G401 (cell line): Measurements from ENCODE around the gene PLCB3. TPM values are rescaled to one million over a fixed set of nuclear protein-coding genes. Genes with fewer than 3 reads are reported as not detected.
"Not testable (repeated sequence)": the region's sequence is repeated elsewhere in the genome, so short reads cannot be mapped to it uniquely, and the experiment has no call there.

Experiments
- DNase-seq: peaks from one replicate; pipeline ENCODE4 v3.0.0-alpha.2; 2015; ENCODE audit warnings: low spot score
- in situ Hi-C: cut with HindIII; loops from 2 replicates; pipeline ENCODE4 v1.10.0; 2016; ENCODE audit warnings: low sequenced_read_pairs, mixed read lengths
- total RNA-seq: library from RNA; depleted of rRNA; stranded (reverse); fragments of >200 nt; shearing (Covaris generic); gene quantifications from 2 replicates; pipeline ENCODE4 v1.2.3, GENCODE V29; 2014; rRNA removed

Gene PLCB3
- total RNA-seq, 1 experiment from 2014 or later, result 62.7 TPM

DNA sequence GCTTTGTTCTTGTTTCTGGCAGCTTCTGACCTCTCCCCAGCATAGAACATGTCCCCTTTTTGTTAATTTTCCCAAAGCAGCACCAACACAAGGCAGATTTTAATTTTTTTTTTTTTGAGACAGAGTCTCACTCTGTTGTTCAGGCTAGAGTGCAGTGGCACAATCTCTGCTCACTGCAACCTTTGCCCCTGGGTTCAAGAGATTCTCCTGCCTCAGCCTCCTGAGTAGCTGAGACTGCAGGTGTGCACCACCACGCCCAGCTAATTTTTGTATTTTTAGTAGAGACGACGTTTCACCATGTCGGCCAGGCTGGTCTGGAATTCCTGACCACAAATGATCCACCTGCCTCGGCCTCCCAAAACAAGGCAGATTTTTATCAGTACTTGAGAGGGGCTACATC lies 56.5 kb downstream of the PLCB3 start:
- in situ Hi-C loops, result not testable (repeated sequence)

DNA sequence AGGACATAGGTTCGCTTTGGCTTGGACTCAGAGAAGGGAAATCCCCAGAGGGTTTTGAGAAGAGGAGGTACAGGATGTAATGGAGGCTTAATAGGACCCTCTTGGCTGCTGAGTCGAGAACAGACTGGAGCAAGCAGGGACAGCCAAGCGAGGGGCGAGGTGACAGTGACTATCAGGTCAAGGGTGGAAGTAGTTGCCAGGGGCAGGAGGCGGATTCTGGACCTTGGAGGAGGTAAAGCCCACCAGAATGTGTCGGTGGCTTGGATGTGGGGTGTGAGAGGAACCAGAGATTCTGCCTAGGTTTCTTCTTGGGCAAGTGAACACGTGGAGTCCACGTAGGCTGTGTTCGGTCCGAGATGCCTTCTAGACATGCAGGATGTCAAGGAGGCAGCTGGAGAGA lies 61.6 kb downstream of the PLCB3 start:
- in situ Hi-C loops, result no loop called here
- no peak for DNase-seq

More for the DNA sequence above, 56.5 kb downstream of the PLCB3 start:
- DNase-seq, result not testable (repeated sequence)

DNA sequence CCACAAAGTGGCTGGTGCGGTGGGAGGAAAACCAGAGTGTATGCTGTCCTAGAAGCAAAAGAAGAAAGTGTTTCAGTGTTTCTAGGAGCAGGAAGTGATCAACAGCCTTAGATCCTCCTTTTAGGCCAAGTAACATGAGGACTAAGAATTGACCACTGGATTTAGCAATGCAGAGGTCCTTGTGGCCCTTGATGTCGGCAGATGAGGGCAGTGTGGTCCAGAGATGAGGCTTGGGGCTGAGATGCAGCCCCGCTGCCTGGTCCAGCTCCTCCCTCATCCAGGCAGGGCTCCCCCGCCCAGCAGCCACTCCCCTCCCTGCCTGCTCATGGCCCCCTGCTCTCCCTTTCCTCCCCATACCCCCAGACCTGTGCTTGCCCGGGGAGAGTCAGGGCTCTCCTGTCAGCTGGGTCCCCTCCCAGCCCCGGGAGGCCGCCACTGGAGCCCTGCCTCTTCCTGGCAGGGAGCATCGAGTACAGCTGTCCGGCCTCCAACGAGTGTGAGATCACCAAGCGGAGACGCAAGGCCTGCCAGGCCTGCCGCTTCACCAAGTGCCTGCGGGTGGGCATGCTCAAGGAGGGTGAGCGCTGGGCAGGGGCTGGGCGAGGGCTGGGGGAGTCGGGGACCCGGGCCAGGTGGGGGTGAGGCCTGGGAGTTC lies 62.3 kb downstream of the PLCB3 start:
- in situ Hi-C loops, result no loop called here
- DNase-seq, result no peak

DNA sequence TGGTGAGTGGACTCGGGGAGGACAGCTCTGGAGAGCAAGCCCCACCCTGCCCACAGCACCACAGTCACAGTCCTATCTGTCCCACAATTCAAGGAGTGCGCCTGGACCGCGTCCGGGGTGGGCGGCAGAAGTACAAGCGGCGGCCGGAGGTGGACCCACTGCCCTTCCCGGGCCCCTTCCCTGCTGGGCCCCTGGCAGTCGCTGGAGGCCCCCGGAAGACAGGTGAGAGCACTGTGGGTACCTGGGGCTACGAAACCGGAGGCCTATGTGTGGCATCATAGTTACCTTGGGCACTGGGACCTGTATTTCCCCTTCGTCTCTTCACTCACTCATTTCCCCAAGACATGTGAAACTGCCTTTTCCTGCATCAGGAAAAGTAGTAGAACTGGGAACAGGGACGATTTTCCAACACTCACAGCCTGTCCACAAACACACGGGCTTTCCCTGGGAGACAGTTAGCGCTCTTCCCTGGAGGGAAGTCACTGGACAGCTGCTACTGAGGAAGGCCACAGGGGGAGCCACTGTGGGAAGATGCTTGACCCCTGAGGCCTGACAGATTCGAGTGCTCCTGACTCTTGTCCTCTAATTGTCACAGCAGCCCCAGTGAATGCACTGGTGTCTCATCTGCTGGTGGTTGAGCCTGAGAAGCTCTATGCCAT lies 62.9 kb downstream of the PLCB3 start:
- no peak for DNase-seq
- in situ Hi-C loops, result no loop called here

DNA sequence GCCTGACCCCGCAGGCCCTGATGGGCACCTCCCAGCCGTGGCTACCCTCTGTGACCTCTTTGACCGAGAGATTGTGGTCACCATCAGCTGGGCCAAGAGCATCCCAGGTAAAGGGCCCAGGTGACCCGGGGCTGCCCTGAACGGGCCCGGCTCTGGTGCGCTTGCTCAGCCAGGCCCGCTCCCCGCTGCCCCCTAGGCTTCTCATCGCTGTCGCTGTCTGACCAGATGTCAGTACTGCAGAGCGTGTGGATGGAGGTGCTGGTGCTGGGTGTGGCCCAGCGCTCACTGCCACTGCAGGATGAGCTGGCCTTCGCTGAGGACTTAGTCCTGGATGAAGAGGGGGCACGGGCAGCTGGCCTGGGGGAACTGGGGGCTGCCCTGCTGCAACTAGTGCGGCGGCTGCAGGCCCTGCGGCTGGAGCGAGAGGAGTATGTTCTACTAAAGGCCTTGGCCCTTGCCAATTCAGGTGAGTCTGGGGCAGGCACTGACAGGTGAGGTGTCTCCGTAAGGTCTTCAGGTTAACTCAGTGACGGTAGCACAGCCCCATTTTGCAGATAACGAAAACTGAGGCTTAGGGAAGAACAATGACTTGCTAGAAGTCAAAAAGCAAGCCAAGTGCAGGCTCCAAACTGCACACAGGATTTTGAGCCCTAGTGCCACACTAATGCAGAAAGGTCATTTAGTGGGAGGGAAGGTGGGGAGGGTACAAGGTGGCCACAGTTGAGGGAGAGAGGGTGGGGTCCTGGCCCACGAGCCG lies 63.7 kb downstream of the PLCB3 start:
- in situ Hi-C loops, result no loop called here
- no peak for DNase-seq

DNA sequence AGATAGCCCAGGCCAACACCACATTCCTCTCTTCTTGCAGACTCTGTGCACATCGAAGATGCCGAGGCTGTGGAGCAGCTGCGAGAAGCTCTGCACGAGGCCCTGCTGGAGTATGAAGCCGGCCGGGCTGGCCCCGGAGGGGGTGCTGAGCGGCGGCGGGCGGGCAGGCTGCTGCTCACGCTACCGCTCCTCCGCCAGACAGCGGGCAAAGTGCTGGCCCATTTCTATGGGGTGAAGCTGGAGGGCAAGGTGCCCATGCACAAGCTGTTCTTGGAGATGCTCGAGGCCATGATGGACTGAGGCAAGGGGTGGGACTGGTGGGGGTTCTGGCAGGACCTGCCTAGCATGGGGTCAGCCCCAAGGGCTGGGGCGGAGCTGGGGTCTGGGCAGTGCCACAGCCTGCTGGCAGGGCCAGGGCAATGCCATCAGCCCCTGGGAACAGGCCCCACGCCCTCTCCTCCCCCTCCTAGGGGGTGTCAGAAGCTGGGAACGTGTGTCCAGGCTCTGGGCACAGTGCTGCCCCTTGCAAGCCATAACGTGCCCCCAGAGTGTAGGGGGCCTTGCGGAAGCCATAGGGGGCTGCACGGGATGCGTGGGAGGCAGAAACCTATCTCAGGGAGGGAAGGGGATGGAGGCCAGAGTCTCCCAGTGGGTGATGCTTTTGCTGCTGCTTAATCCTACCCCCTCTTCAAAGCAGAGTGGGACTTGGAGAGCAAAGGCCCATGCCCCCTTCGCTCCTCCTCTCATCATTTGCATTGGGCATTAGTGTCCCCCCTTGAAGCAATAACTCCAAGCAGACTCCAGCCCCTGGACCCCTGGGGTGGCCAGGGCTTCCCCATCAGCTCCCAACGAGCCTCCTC lies 64.6 kb downstream of the PLCB3 start:
- in situ Hi-C loops, DNase-seq: not testable (repeated sequence)

DNA sequence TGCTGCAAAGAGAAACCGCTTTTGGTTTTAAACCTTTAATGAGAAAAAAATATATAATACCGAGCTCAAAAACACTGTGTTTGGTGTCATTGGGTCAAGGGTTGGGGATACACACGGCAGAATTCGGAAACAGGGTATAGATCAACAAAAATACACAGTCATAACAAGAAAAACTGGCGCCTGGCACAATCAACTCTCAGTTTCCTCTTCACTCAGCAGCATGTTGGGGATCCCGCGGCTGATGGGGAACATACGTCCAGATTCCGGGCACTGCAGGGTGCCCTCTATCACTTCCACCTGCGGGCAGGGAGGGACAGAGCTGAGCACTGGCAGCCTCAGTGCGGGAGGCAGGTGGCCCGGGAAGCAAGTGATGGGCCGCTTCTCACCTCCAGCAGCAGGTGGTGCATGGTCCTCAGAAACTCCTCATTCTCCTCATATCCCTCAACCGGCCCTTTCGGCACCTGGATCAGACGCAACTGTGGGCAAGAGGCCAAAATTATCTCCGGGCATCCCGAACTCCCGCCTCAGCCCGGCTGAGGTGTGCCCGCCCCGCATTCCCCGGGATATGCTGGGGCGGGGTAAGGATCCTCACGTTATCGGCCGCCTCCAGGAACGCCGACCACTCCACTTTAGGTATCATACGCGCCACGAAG lies 65.5 kb downstream of the PLCB3 start:
- peak; percentile 55 for DNase-seq
- in situ Hi-C loops, result no loop called here

DNA sequence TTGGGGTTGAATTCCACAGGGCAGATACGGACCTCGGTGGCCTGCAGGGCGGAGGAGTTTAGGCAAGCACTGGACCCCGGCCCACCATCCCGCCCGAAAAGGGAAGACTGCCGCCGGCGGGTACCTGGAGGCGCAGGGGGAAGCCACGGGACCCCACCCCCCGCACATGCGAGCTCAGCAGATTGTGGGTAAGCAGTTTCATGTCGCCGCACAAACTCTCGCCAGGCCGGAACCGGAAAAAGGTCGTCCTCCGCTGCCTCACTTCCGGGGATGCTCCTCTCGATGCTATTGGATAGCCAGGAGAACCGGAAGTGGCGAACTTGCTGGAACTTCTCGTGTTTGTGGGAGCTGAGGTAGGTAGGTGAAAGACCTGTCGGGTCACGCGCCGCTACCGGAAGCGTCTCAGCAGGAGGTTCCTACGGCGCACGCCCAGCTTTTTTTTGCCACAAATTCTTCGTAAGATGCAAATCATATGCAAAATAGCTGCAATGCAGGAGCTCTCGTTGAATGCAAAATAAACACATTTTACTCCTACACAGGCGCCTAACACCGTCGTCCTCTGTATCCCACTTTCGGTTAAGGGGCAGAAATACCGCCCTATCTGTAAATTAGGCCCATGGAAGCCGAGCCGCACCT lies 66.1 kb downstream of the PLCB3 start, which contains the start of gene TRMT112:
TRMT112 (minus strand) TSS at position 235 of the 636 bp plus-strand sequence; CDS start at position 202, 33 bp downstream.
- in situ Hi-C loops, result no loop called here
- DNase-seq, result peak; percentile 99

DNA sequence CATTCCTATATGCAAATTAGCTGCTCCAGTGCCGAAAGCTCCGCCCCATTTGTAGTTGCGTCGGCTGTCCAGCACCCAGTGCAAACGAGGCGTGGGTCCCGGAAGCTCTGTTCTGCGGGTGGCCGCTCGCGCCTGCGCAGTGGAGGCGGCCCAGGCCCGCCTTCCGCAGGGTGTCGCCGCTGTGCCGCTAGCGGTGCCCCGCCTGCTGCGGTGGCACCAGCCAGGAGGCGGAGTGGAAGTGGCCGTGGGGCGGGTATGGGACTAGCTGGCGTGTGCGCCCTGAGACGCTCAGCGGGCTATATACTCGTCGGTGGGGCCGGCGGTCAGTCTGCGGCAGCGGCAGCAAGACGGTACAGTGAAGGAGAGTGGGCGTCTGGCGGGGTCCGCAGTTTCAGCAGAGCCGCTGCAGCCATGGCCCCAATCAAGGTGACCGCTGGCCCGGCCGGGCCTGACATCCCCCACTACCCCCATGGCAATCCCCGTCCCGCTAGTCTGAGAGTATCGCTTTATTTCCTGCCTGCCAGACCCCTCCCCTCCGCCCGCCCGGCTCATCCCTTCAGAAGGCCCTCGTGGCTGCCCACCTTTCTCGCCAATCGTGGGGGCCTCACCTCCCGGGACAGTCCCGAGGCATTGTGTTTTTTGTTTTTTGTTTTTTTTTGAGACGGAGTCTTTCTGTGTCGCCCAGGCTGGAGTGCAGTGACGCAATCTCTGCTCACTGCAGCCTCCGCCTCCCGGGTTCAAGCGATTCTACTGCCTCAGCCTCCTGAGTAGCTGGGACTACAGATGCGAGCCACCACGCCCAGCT lies 66.8 kb downstream of the PLCB3 start, which contains the start of gene PRDX5:
PRDX5 (plus strand) TSS at position 161 of the 805 bp plus-strand sequence; CDS start at position 256, 95 bp downstream.
- in situ Hi-C loops, result no loop called here

More for the DNA sequence above, 66.8 kb downstream of the PLCB3 start, which contains the start of gene PRDX5:
- DNase-seq, result peak; percentile 97

Other genes starting within 250 kb of the PLCB3 start
- not detected in 2 replicates for gene FLRT1, start 215.6 kb upstream of the PLCB3 start, total RNA-seq
- gene MACROD1, start 85.4 kb upstream of the PLCB3 start, total RNA-seq, result 85.0 and 93.2 TPM in 2 replicates
- 241 and 363 TPM in 2 replicates for gene STIP1, start 65.4 kb upstream of the PLCB3 start, total RNA-seq
- gene FERMT3, start 44.8 kb upstream of the PLCB3 start, total RNA-seq, result 5.9 TPM in 1 of 2 replicates, not detected in the other
- gene TRPT1, start 25.3 kb upstream of the PLCB3 start, total RNA-seq, result 28.9 and 46.2 TPM in 2 replicates
- gene NUDT22, start 25.3 kb upstream of the PLCB3 start, total RNA-seq, result 33.3 and 34.2 TPM in 2 replicates
- gene DNAJC4, start 21.0 kb upstream of the PLCB3 start, total RNA-seq, result 10.3 and 24.1 TPM in 2 replicates
- 14.6 and 27.0 TPM in 2 replicates for gene VEGFB, start 16.9 kb upstream of the PLCB3 start, total RNA-seq
- gene FKBP2, start 10.4 kb upstream of the PLCB3 start, total RNA-seq, result 20.6 and 27.8 TPM in 2 replicates
- gene PPP1R14B, start 4.6 kb upstream of the PLCB3 start, total RNA-seq, result 293 and 394 TPM in 2 replicates
- 146 and 183 TPM in 2 replicates for gene BAD, start 33.1 kb downstream of the PLCB3 start, total RNA-seq
- gene GPR137, start 34.3 kb downstream of the PLCB3 start, total RNA-seq, result 17.8 and 25.9 TPM in 2 replicates
- gene KCNK4, start 39.8 kb downstream of the PLCB3 start, total RNA-seq, result 0.14 TPM in 1 of 2 replicates, not detected in the other
- not detected in 2 replicates for gene CATSPERZ, start 48.8 kb downstream of the PLCB3 start, total RNA-seq
- 42.0 and 75.5 TPM in 2 replicates for gene ESRRA, start 54.0 kb downstream of the PLCB3 start, total RNA-seq
- 313 and 472 TPM in 2 replicates for gene TRMT112, start 66.0 kb downstream of the PLCB3 start, total RNA-seq
- gene PRDX5, start 66.6 kb downstream of the PLCB3 start, total RNA-seq, result 341 and 414 TPM in 2 replicates
- 15.1 and 26.6 TPM in 2 replicates for gene CCDC88B, start 88.7 kb downstream of the PLCB3 start, total RNA-seq
- 113 and 126 TPM in 2 replicates for gene RPS6KA4, start 107.6 kb downstream of the PLCB3 start, total RNA-seq